DOHH2 (cell line): ENCODE data around the gene GPATCH2.

Experiments
- CTCF ChIP-seq: fragments of 200-600 bp; sonication (generic); IDR thresholded peaks from one replicate; pipeline ENCODE4 v1.5.1; 2014; ENCODE audit warnings: antibody characterized with exemption, mild to moderate bottlenecking, low read depth, low read length; ENCODE audit not compliant: poor library complexity, severe bottlenecking
- EZH2phosphoT487 ChIP-seq: fragments of 200-600 bp; sonication (generic); IDR thresholded peaks from 2 replicates; pipeline ENCODE4 v1.6.1; 2017; ENCODE audit warnings: borderline replicate concordance, mild to moderate bottlenecking, antibody characterized with exemption, low read length, moderate library complexity, mixed read lengths

- TF ChIP-seq EZH2phosphoT487 (no peak), CTCF (no peak)
Observed at GRCh38 chr1:217642455-217642854, 11.6 kb upstream of the GPATCH2 start.
